HL-60 (cell line): ENCODE measurements around the gene BZW2.

Experiments used
- GABPA ChIP-seq: IDR thresholded peaks from 2 replicates; pipeline ENCODE4 v1.6.1; 2012; ENCODE audit warnings: low read depth
- POLR2AphosphoS5 ChIP-seq: IDR thresholded peaks from 2 replicates; pipeline ENCODE4 v1.6.1; 2012; ENCODE audit warnings: low read depth
- TF ChIP-seq, protein P1 (sequence below): IDR thresholded peaks from one replicate; pipeline ENCODE4 v1.5.1; 2011; ENCODE audit warnings: low read length, control low read depth, inconsistent platforms; ENCODE audit not compliant: insufficient read depth

DNA sequence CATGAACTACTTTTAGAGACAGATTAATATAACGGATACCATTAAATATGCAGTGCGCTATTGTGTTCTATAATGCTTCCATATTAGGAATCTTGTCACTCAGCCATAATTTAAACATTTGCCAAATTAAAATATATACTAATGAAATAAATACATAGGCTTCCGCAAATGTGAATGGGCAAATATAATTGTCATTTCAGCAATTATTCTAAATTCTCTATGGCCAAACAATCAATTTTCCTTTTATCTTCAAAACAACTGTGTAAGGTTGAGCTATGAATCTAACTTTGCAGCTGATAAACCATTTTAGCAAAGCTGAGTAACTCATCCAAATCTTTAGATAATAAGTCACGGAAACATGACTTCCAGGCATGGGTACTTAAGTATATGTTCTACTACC lies 86.8 kb downstream of the BZW2 start:
- TF ChIP-seq, protein P1, sequence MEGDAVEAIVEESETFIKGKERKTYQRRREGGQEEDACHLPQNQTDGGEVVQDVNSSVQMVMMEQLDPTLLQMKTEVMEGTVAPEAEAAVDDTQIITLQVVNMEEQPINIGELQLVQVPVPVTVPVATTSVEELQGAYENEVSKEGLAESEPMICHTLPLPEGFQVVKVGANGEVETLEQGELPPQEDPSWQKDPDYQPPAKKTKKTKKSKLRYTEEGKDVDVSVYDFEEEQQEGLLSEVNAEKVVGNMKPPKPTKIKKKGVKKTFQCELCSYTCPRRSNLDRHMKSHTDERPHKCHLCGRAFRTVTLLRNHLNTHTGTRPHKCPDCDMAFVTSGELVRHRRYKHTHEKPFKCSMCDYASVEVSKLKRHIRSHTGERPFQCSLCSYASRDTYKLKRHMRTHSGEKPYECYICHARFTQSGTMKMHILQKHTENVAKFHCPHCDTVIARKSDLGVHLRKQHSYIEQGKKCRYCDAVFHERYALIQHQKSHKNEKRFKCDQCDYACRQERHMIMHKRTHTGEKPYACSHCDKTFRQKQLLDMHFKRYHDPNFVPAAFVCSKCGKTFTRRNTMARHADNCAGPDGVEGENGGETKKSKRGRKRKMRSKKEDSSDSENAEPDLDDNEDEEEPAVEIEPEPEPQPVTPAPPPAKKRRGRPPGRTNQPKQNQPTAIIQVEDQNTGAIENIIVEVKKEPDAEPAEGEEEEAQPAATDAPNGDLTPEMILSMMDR = no peak
- no peak for TF ChIP-seq GABPA
- no peak for TF ChIP-seq POLR2AphosphoS5
